Measurements from ENCODE around the gene ZNF334.
A peak's percentile ranks its signal among the peaks of the same experiment; 100 is the strongest.

ZNF334 gene

GRCh38 chr20:46512943-46513844 is at the start of gene ZNF334:
TSS of gene ZNF334 (minus strand) at chr20:46513559. CDS start at chr20:46512102, 1,457 bp downstream.
- peak; percentile 70 for DNase-seq (ENCODE audit: low spot score)

DNA sequence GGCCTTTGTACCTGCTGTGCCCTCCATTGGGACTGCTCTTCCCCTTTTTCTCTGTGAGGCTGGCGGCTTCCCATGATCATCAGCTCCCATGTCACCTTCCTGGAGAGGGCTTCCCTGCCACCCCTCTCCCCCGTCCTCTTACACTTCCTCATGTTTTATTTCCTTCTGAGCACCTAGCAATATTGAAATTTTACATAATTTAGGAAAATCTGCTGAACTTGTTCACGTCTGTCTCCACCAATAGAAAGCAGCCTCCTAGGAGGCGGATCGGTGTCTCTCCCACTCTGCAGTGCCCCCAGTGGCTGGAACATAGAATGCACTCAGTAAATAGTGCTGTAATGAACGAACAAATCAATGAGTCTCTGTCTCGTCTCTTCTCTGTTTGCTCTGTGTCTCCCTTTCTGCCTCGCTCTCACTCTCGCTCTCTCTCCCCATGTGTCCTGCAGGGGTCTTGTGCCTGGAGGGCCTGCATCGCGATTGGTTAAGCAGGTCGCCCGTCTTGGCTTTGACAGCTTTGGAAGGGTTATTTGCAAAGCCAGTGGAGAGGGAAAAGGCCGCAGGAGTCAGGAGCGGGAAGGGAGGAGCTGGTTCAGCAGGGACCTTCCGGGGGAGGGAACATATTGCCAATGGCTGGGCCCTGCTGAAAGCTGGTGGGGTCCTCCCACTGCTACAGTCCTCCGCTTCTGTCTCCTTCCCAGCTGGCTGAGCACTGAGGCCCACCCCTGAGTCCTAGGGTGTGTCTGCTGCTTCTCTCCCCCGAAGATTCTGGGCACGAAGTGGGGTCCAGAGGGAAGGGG is 49.2 kb upstream of the ZNF334 start:
- DNase-seq (ENCODE audit: low spot score) = peak; percentile 87

DNA sequence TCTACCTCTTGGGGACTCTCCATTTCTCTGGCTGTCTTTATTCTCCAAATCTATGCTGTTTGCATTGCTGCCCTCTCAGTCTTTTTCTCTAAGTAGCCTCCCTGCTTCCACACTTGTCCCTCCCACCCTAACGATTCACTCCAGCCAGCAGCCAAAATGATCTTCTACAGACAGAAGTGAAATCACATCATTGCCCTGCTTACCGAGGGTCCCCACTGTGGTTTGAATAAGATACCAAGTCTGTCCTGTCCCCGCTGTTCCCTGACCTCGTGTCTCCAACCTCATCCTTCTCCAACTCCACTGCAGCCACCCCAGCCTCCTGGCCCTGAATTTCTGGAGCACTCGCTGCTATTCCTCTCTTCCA is 48.6 kb upstream of the ZNF334 start:
- DNase-seq (ENCODE audit: low spot score) = no peak

- no peak for DNase-seq (ENCODE audit: low spot score)
Observed at GRCh38 chr20:46559685-46560440, 46.5 kb upstream of the ZNF334 start.

DNA sequence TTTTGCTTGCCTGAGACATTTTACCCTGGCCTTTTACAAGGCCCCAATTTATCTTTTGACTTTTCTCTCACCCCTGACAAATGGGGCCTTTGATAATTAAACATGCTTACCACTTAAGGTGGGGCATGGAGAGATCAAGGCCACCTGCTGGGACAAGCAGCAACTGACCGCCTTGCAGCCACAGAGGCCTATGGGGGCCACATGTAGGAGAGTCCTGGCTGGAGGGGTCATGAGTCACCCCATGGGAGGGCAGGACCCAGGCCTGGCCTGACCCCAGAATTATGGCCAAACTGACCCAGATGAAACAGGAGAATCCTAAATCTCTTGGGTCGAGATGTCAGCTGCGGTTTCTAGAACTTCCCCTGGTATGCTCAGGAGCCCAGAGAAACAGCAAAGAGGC is 45.6 kb upstream of the ZNF334 start:
- no peak for DNase-seq (ENCODE audit: low spot score)

DNA sequence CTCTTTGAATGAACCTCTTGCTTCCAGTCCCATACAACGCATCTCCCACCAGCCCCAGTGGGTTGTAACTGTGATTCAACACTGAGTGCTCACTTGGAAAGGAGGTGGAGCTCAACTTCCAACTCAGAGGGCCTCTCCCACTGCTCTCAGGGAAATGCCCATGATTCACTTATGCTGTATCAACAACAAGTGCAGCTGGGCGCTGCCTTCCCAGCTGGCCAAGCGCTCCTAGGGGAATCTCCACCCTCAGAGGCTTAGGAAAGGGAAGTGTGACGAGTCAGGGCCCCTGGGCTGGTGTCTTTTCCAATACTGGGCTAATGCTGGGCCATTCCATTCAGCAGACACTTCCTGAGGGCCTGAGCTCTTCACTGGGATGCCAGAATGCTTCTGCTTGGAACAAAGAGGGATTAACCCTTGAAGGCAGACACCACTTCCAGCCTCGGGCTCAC is 45.2 kb upstream of the ZNF334 start:
- DNase-seq (ENCODE audit: low spot score) = peak; percentile 75

DNA sequence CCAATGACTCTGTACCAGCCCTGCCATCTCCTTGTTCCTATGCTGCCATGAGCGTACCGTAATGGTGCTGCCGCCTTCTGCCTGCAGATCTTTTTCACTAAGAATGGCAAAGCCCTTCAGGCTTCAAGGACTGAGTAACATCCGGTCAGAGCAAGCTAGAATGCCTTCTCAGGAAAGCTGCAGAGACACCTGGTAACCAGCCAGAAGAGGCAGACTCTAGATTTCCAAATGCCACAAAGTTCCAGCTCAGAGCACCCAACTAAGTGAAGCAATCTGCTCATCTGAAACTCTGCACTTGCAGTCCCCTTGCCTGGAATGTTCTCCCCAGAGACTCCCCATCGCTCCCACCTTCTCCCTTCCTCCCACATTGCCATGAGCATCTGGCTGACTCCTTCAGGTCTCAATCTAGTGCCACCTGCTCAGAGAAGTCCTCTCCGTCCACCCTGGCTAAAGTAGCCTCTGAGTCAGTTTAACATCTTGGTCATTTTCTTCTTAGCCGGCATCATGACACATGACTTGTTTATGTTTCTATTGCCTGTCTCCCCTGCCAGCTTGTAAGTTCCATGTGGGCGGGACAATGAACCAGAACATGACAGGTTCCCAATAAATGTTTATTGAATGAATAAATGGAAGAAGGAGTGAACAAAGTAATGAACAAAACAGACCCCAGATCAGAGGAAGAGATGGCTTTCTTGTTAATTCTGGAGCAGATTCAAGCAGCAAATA is 44.0 kb upstream of the ZNF334 start:
- DNase-seq (ENCODE audit: low spot score) = peak; percentile 43

DNA sequence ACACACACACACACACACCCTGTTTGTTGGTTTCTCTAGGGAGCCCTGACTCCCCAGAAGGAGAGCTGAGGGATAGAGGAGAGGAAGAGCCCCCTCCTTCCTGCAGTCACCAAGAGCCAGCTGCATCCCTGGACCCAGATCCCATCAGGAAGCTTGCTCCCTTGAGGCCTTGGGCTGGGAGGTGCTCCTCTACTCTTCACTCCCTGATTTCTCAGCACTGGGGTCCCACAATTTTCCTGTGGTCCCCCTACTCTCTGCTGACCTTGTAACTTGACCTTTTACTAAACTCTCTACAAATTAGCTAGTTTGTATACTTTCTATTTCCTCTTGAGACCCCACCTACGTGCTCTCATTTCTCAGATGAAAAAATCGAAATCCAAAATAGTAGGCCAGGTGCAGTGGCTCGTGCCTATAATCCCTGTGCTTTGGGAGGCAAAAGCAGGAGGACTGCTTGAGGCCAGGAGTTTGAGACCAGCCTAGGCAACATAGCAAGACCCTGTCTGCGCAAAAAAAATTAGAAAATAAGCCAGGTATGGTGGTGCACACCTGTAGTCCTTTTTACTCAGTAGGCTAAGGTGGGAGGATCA is 42.1 kb upstream of the ZNF334 start:
- no peak for DNase-seq (ENCODE audit: low spot score)

DNA sequence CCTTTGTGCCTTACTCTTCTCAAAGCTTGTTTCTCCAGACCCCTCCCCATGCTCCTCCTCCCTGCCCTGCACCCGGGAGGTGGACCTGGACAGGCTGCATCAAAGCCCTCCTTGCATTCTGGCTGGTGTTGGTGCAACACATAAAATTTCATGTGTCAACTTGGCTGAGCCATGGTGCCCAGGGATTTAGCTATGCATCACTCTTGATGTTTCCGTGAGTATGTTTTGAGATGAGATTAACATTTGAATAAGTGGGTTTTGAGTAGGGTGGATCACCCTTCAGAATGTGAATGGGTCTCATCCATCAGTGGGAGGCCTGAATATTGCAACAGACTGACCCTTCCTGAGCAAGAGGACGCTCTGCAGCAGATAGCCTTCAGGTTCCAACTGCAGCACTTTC is 41.5 kb upstream of the ZNF334 start:
- no peak for DNase-seq (ENCODE audit: low spot score)

DNA sequence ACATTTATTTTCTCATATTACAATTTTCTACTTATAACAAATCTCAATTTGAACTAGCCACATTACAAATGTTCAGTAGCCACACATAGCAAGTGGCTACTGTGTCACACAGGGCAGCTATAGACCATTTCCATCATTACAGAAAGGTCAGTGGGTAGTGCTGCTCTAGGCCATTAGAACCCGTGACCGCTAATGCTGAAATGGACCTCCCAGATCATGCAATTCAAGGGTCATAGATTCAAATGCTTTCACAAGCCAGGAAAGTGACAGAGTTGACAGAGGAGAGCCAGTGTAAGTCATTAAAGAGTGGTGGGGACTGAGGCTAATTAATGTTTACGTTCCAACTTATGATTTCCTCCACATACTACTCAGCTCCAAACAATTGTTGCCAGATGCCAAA is 40.6 kb upstream of the ZNF334 start:
- no peak for DNase-seq (ENCODE audit: low spot score)

GRCh38 chr20:46552460-46553420 is 39.4 kb upstream of the ZNF334 start:
- no peak for DNase-seq (ENCODE audit: low spot score)

DNA sequence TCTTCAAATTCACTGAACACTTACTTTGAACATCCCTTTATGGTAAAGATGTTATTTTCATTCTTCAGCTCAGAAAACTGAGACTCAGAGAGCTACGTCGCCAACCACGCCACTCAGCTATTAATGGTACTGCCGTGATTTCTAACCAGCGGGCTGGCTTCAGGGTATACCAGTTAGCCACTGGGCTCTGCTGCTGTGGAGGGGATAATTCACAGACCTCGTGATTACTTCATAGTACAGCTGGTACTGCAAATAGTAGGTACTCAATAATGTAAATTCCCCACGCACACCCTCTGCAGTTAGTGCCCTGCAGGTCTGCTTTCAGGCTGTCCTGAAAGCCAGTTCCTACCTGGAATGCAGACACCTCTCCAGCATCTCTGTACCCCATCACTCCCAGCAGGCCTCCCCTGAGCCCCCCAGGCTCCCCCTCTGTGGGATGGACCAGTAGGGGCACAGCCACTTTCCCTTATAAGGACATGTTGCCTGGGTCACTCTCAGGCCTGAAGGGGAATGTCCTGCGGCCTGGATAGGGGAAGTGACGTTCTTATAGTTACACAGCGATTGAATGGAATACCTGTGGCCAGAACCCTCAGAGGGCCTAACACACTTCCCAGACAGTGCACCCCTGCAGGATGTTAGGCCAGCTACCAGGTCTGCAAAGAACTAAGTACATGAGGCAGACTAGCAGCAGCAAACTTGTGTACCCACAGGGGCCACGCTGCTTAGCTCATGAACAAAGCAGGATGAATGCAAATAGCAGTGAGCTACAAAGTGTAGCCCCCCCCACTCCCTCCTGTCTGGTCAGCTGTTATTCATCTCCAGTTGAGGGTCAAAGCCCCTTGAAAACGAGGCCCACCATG is 38.4 kb upstream of the ZNF334 start:
- no peak for DNase-seq (ENCODE audit: low spot score)

- no peak for DNase-seq (ENCODE audit: low spot score)
Observed at GRCh38 chr20:46550461-46550860, 37.1 kb upstream of the ZNF334 start, which contains the start of gene OCSTAMP. TSS of gene OCSTAMP (minus strand) at chr20:46550654. CDS start at chr20:46550560, 94 bp downstream.

DNA sequence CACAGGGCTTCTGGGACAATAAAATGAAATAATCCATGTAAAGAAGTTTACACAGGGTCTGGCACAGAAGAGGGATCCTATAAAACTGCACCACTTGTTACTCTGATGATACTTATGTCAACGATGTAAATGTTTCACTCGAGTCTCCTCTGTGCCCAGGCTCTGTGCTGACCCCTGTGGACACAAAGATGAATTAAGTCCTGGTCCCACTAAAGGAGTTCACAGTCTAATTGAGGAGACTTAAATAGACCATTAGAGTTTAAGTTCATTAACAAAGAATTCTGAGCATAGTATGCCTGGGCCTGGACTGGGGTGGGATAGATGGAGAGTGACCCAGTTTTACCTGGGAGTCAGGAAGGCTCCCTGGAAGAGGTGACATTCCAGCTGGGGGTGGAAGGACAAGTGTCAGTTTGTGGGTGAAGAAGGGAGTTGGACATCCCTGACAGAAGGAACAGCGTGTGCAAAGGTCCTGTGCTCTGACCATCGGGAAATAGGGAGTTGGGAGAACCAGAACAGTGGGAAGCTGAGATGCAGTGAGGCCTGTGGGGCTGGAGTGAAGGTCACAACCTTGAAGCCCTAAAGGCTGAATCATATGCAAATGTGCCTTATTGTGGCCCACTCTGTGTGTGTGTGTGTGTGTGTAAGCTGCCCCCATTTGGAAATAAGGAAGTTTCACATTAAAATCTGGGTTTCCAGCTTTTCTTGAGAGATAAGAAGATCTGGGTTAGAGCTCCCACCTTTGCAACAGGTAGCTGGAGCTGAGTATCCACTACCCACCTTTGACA is 36.0 kb upstream of the ZNF334 start:
- no peak for DNase-seq (ENCODE audit: low spot score)

- DNase-seq (ENCODE audit: low spot score) = no peak
Observed at GRCh38 chr20:46548688-46549087, 35.3 kb upstream of the ZNF334 start.

DNA sequence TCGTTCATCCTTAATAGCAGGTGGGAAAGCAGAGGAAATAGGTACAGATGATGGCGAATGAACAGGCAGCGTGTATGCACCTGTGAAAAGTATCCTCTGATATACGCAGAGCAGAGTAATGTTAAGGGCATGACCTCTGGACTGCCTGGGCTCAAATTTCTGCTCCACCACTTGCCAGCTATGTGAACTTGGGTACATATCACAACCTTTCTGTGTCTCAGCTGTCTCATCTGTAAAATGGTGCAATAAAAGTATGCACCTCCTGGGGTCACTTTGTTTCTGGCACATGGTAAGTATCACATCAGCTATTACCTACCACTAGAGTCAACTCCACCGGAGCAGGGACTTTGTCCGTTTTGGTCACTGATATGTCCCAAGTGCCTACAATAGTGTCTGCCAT is 34.6 kb upstream of the ZNF334 start:
- DNase-seq (ENCODE audit: low spot score) = no peak

GRCh38 chr20:46546936-46547335 is 33.6 kb upstream of the ZNF334 start:
- no peak for DNase-seq (ENCODE audit: low spot score)

GRCh38 chr20:46546298-46546697 is 32.9 kb upstream of the ZNF334 start:
- no peak for DNase-seq (ENCODE audit: low spot score)
